ENCODE results near the gene ZNF680.

DNA sequence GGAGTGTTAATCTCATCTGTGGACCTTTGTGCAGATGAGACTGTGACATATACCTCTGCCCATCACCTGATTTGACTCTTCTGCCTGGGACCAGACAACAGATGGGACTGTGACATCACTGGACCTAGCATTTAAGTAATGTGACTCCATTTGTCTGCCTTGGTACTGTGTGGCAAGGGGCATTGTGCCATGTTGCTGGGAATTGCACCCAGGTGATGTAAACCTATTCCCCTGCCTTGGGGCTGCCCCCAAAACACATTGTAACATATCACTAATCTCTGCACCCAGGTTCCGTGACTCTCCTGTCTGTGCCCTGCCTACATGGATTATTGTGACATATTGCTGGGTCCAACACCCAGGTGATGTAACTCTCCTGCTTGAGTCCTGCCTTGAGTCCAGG, 40.4 kb upstream of the ZNF680 start:
- TF ChIP-seq, protein P1, sequence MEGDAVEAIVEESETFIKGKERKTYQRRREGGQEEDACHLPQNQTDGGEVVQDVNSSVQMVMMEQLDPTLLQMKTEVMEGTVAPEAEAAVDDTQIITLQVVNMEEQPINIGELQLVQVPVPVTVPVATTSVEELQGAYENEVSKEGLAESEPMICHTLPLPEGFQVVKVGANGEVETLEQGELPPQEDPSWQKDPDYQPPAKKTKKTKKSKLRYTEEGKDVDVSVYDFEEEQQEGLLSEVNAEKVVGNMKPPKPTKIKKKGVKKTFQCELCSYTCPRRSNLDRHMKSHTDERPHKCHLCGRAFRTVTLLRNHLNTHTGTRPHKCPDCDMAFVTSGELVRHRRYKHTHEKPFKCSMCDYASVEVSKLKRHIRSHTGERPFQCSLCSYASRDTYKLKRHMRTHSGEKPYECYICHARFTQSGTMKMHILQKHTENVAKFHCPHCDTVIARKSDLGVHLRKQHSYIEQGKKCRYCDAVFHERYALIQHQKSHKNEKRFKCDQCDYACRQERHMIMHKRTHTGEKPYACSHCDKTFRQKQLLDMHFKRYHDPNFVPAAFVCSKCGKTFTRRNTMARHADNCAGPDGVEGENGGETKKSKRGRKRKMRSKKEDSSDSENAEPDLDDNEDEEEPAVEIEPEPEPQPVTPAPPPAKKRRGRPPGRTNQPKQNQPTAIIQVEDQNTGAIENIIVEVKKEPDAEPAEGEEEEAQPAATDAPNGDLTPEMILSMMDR (IDR thresholded peaks at IDR 0.05), result no peak
- no peak for TF ChIP-seq POLR2A (IDR thresholded peaks at IDR 0.05)
